Adrenal gland (tissue), 5 donors: ENCODE results near the gene TCERG1L.

ENCODE experiments used
- POLR2A ChIP-seq, 2 donors: fragments of 450-650 bp; IDR thresholded peaks; one replicate each; pipeline ENCODE4 v1.6.1; 2017; ENCODE audit warnings: antibody characterized with exemption in 2 of 2, mild to moderate bottlenecking in 2 of 2, moderate library complexity in 1 of 2
- TF ChIP-seq, protein P1 (sequence below), 6 experiments: fragments of 450-650 bp in 4 of 6; fragments of 200-600 bp in 2 of 6; sonication (generic) in 1 of 6; IDR thresholded peaks; 1 replicate in 5 of 6; 2 replicates in 1 of 6; pipeline versions ENCODE4 v1.5.1 to v1.8.0; 2016 to 2021; ENCODE audit warnings: antibody characterized with exemption in 6 of 6, mild to moderate bottlenecking in 2 of 6, moderate library complexity in 1 of 6
- donor health status: DM: no; HTN: no; CAD: no.

DNA sequence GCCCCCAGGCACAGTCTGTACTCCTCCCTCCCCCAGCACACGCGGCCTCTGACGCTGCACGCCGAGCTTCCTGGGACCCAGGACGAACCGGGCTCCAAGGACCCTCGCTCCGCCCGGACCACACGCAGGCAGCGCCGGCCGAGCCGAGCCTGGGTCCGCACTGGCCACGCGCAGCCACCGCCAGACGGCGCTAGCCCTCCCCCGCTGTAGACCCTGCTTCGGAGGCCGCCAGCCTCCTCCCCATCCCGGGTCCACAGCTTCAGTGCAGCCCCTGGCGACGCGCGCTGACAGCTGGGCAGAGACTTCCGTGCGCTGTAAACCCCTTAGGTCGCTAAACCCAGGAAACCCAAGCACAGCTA, 936 bp upstream of the TCERG1L start:
- no peak for TF ChIP-seq POLR2A (IDR thresholded peaks at IDR 0.05)
- TF ChIP-seq, protein P1, sequence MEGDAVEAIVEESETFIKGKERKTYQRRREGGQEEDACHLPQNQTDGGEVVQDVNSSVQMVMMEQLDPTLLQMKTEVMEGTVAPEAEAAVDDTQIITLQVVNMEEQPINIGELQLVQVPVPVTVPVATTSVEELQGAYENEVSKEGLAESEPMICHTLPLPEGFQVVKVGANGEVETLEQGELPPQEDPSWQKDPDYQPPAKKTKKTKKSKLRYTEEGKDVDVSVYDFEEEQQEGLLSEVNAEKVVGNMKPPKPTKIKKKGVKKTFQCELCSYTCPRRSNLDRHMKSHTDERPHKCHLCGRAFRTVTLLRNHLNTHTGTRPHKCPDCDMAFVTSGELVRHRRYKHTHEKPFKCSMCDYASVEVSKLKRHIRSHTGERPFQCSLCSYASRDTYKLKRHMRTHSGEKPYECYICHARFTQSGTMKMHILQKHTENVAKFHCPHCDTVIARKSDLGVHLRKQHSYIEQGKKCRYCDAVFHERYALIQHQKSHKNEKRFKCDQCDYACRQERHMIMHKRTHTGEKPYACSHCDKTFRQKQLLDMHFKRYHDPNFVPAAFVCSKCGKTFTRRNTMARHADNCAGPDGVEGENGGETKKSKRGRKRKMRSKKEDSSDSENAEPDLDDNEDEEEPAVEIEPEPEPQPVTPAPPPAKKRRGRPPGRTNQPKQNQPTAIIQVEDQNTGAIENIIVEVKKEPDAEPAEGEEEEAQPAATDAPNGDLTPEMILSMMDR (IDR thresholded peaks at IDR 0.05) = peak; percentile 25 to 69 (median 54)
